HEK293 (cell line): ENCODE data around the gene RPL35A.

ENCODE experiments used
- CTCF ChIP-seq: fragments of 450-650 bp; formaldehyde crosslinking; IDR thresholded peaks from 2 replicates; pipeline ENCODE4 v1.5.1; 2016; ENCODE audit warnings: missing biosample characterization, missing genetic modification characterization
- KLF16 ChIP-seq: fragments of 450-650 bp; formaldehyde crosslinking; IDR thresholded peaks from 2 replicates; pipeline ENCODE4 v1.5.1; 2017; ENCODE audit warnings: missing biosample characterization, missing genetic modification characterization
- OSR2 ChIP-seq: fragments of 450-650 bp; formaldehyde crosslinking; IDR thresholded peaks from 2 replicates; pipeline ENCODE4 v1.5.1; 2016; ENCODE audit warnings: missing biosample characterization, missing genetic modification characterization
- ZNF138 ChIP-seq: fragments of 450-650 bp; formaldehyde crosslinking; IDR thresholded peaks from 2 replicates; pipeline ENCODE4 v1.5.1; 2016; ENCODE audit warnings: missing biosample characterization, missing genetic modification characterization, borderline replicate concordance

- TF ChIP-seq OSR2 (tag by site-specific recombination): no peak
- TF ChIP-seq ZNF138 (tag by site-specific recombination): no peak
- TF ChIP-seq KLF16: no peak
- TF ChIP-seq CTCF: no peak
Observed at GRCh38 chr3:197951392-197951990, 1.5 kb downstream of the RPL35A start.
